Measurements from ENCODE around the gene TMIGD2.
"Not testable (repeated sequence)": the region's sequence is repeated elsewhere in the genome, so short reads cannot be mapped to it uniquely, and the experiment has no call there.

The TMIGD2 gene

DNA sequence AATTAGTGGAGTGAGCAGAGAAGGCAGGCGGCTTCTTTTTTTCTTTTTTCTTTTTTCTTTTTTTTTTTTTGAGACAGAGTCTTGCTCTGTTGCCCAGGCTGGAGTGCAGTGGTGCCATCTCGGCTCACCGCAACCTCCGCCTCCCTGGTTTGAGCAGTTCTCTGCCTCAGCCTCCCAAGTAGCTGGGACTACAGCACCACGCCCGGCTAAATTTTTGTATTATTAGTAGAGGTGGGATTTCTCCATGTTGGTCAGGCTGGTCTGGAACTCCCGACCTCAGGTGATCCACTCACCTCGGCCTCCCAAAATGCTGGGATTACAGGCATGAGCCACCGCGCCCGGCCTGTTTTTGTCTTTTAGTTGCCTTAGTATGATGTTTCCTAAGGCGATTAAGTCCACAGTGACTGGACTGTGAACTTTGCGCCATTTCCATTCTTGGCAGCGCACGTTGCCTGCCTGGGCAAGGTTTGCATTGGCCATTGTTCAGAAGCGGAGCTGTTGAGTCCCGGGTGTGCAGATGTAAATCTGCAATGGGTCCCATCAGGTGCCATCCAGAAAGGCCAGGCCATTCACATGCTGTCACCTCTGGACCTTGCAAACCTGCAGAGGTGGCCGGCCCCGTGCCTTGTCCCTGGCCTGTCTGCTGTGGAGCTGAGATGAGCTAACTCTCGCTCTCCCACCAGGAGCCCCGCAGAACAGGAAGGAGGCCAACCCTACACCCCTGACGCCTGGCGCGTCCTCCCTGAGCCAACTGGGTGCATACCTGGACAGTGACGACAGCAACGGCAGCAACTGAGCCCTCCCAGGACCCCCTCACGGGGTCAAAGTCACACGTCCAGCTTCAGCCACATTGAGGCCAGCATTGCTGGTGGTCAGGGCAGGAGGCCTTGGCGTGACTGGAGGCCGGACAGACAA lies 34.0 kb downstream of the TMIGD2 start:
- DNase-seq (ENCODE audit: low read depth in 3 of 3, low spot score in 1 of 3), result no peak

DNA sequence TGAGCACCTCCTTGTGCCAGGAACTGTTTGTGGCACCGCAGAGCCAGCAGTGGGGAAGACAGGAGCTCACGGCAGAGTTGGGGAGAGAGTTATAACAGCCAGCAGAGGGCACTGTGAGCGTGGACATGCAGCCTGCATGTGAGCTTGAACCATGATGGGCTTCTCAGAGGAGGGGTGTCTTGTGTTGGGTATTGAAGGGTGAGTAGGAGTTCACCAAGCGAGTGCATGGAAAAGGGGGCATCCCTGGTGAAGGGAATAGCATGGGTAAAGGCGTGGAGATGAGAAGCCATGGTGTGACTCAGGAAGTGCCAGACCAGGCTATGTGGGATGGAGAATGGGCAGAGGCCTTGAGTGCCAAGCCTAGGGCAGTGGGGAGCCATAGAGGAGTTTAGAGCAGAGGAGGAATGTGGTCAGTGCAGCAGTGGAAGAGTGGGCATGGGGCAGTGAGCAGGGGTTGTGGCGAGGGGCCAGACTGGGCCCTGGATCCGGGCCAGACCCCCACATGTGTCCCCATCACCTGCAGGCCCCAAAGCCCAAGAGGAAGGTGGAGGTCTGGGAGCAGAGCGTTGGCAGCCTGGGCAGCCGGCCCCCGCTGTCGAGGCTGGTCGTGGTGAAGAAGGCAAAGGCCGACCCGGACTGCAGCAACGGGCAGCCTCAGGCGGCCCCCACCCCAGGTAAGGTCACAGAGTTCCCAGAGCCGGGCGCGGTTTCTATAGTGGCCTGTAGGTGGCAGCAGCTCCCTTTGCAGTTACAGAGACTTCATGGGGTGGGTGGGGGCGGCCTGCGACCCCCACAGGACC lies 34.9 kb downstream of the TMIGD2 start:
- DNase-seq (ENCODE audit: low read depth in 3 of 3, low spot score in 1 of 3), result peak; percentile 11 to 59 (median 17)

DNA sequence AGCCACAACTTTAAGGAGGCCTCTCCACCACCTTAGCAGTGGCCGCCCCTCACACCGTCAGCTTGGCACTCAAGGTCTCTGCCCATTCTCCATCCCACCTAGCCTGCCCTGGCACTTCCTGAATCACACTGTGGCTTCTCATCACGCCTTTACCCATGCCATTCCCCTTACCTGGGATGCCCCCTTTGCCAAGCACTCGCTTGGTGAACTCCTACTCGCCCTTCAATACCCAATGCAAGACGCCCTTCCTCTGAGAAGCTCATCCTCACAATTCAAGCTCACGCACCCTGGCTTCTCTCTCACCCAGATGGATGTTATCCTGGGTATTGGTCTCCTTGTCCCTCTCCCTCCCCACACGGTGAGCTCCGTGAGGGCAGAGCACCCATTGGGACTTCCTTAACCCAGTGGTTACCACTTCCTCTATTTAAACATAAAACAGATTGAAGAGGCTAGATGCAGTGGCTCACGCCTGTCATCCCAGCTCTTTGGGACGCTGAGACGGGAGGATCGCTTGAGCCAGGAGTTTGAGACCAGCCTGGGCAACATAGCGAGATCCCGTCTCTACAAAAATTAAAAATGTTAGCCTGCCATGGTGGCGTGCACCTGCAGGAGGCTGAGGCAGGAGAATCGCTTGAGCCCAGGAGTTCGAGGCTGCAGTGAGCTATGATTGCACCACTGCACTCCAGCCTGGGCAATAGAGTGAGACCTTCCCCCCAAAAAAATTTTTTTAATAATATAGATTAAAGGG lies 35.8 kb downstream of the TMIGD2 start:
- no peak for DNase-seq (ENCODE audit: low read depth in 3 of 3, low spot score in 1 of 3)

DNA sequence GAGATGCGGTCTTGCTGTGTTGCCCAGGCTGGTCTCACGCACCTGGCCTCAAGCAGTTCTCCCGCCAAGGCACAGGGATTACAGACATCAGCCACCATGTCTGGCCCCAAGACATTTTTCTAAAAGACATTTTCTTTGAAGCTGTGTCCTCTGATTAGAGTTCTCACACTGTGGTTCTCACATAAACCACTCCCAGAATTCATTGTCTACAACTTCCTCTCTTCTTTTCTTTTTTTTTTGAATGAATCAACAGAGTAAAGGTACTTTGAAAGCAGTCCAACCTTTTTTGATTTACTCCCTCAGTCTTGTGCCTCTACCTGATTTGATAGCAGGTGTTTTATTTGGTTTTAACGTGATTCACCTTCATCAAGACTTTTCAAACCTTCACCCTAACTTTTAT lies 37.4 kb downstream of the TMIGD2 start:
- DNase-seq (ENCODE audit: low read depth in 3 of 3, low spot score in 1 of 3), result no peak

DNA sequence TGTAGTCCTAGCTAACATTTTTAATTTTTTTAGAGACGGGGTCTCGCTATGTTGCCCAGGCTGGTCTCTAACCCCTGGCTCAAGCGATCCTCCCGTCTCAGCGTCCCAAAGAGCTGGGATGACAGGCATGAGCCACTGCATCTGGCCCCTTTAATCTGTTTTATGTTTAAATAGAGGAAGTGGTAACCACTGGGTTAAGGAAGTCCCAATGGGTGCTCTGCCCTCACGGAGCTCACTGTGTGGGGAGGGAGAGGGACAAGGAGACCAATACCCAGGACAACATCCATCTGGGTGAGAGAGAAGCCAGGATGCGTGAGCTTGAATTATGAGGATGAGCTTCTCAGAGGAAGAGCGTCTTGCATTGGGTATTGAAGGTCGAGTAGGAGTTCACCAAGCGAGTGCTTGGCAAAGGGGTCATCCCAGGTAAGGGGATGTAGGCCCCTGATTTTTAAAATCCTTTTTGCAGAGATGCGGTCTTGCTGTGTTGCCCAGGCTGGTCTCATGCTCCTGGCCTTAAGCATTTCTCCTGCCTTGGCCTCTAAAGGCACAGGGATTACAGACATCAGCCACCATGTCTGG lies 41.5 kb downstream of the TMIGD2 start:
- DNase-seq (ENCODE audit: low read depth in 3 of 3, low spot score in 1 of 3), result no peak

DNA sequence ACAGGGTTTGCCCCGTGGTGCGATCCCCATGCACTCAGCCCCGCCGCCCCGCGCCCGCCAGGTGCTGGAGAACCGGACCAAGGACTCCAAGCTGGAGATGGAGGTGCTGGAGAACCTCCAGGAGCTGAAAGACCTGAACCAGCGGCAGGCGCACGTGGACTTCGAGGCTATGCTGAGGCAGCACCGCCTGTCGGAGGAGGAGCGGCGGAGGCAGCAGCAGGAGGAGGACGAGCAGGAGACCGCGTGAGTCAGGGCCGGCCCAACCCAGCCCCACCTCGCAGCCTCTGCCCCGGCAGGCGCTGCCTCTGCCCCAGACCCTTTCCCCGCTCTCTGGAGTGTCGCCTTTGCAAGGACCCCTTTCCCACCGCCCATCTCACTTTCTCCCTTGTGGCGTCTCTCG lies 44.0 kb downstream of the TMIGD2 start:
- DNase-seq (ENCODE audit: low read depth in 3 of 3, low spot score in 1 of 3), result no peak

DNA sequence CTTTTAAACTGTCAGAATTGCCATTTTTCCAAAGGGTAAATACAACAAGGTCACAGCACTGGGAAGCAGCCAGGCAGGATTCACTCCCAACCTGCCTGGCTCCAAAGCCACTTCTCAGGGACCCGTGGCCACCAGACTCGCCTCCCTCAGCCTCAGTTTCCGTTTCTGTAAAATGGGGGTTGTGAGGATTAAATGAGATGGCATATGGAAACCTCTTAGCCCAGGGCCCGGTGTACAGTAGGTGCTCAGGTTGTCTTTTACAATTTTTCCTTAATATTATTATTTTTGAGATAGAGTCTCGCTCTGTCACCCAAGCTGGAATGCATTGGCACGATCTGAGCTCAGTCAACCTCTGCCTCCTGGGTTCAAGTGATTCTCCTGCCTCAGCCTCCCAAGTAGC lies 45.2 kb downstream of the TMIGD2 start:
- no peak for DNase-seq (ENCODE audit: low read depth in 3 of 3, low spot score in 1 of 3)

DNA sequence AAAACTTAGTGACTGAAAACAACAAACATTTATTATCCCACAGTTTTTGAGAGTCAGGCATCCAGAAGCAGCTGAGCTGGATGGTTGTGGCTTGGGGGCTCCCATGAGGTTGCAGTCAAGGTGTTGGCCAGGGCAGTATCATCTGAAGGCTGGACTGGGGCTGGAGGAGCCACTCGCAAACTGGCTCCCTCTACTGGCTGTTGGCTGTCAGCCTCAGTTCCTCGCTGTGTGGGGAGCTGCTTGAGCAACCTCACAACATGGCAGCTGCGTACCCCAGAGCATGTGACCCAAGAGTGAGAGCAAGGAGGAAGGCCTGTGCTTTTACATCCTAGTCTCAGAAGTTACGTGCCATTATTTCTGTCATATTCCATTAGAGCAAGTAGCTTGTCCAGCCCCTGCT lies 45.6 kb downstream of the TMIGD2 start:
- DNase-seq (ENCODE audit: low read depth in 3 of 3, low spot score in 1 of 3), result no peak

DNA sequence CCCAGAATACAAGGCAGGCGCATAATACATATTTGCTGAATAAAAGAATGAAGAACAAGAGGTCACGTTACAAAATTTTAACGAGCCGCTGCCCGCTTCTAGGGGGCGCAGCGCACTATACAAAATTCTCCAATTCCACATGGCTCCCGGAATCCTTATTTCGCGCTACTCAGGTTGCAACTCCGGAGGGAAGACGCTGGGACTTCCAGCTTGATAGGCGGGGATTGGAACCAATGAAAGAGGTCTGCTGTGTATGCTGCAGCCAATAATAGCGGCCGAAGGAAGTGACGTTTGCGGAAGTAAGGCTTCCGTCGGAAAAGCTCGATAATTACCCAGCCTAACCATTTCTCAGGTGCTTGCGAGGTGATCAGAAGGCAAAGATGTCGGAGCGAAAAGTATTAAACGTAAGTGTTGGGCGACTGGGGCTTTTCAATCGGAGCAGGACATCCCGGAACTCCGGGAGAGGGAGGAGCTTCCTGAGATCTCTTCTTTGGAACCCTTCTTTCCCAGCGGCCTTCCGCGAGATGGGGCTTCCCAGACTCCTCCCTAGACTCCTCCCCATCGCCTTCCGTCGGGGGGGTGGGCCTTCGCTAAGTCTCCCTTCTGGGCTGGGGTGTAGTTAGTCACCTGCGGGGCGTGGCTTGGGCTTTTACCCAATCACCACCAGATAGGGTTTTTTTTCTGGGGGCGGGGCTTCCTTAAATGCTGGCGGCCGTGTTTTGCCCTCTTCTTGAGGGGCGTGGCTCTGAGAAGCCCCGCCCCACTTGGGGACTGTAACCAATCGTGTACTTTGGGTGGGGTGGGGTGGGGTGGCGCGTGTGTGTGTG lies 55.2 kb downstream of the TMIGD2 start, which contains the start of gene YJU2:
TSS of gene YJU2 (plus strand) at position 314 of the 827 bp plus-strand sequence. CDS start at position 381, 67 bp downstream.
- peak; percentile 94 to 99 (median 95) for DNase-seq (ENCODE audit: low read depth in 3 of 3, low spot score in 1 of 3)

DNA sequence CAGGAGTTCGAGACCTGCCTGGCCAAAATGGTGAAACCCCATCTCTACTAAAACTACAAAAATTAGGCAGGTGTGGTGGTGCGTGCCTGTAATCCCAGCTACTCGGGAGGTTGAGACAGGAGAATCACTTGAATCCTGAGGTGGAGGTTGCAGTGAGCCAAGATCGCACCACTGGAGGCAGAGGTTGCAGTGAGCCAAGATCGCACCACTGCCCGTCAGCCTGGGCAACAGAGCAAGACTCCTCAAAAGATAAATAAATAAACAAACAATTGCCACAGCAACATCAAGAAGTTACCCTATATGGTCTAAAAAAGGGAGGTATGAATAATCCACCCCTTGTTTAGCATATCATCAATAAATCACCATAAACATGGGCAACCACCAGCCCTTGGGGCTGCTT lies 56.3 kb downstream of the TMIGD2 start:
- not testable (repeated sequence) for DNase-seq (ENCODE audit: low read depth in 3 of 3, low spot score in 1 of 3)
